Fibroblast of lung (primary cell): ENCODE data around the gene RPS6KA2.

ENCODE experiments used
- CTCF ChIP-seq, 2 donors: IDR thresholded peaks in 1 of 2; conservative IDR thresholded peaks in 1 of 2; 1 replicate in 1 of 2; 2 replicates in 1 of 2; pipeline ENCODE4 v1.5.1; 2011 to 2012; ENCODE audit warnings: low read length in 2 of 2, control low read depth in 1 of 2, inconsistent platforms in 1 of 2, low read depth in 1 of 2, mild to moderate bottlenecking in 1 of 2
- EZH2 ChIP-seq: IDR thresholded peaks from 2 replicates; pipeline ENCODE4 v1.5.1; 2012; ENCODE audit warnings: low read length, control low read depth, mild to moderate bottlenecking; ENCODE audit errors: missing control alignments

GRCh38 chr6:166633732-166634535 is 6.9 kb upstream of the RPS6KA2 start:
- no peak for TF ChIP-seq CTCF (conservative IDR thresholded peaks at IDR 0.05 in 1 of 2, IDR thresholded peaks at IDR 0.05 in 1 of 2; ENCODE audit: low read depth in 1 of 2, low read length in 2 of 2)
- TF ChIP-seq EZH2, result no peak
